Measurements from ENCODE around the gene ROR2.

GRCh38 chr9:91863469-91863868, 86.6 kb downstream of the ROR2 start:
- no peak for TF ChIP-seq EZH2 (IDR thresholded peaks at IDR 0.05; ENCODE audit: borderline replicate concordance, low read length)
- no peak for TF ChIP-seq CTCF (conservative IDR thresholded peaks at IDR 0.05 in 1 of 2, IDR thresholded peaks at IDR 0.05 in 1 of 2; ENCODE audit: extremely low read depth in 1 of 2, insufficient read depth in 1 of 2, low read depth in 1 of 2, low read length in 2 of 2)

All from mammary epithelial cell (primary cell).